KMS-11 (cell line): ENCODE measurements around the gene STIMATE.

ENCODE experiments used
- H2AFZ ChIP-seq: fragments of 200-600 bp; sonication (generic); 2 replicates; pipeline ENCODE4 v1.6.1; 2016; ENCODE audit warnings: antibody characterized with exemption, mixed run types, low read depth
- H3K27ac ChIP-seq: fragments of 200-600 bp; sonication (generic); 2 replicates; pipeline ENCODE4 v1.6.1; 2016; ENCODE audit warnings: mild to moderate bottlenecking, mixed run types
- H3K27me3 ChIP-seq: fragments of 200-600 bp; sonication (generic); 2 replicates; pipeline ENCODE4 v1.6.1; 2017; ENCODE audit warnings: mild to moderate bottlenecking, low read depth, mixed run types, moderate library complexity; ENCODE audit not compliant: insufficient read depth
- H3K36me3 ChIP-seq: fragments of 200-600 bp; sonication (generic); 2 replicates; pipeline ENCODE4 v1.6.1; 2017; ENCODE audit warnings: mild to moderate bottlenecking, mixed run types; ENCODE audit not compliant: insufficient read depth
- H3K4me1 ChIP-seq: fragments of 200-600 bp; sonication (generic); 2 replicates; pipeline ENCODE4 v1.6.1; 2016; ENCODE audit warnings: mild to moderate bottlenecking, low read depth, mixed run types; ENCODE audit not compliant: poor library complexity, severe bottlenecking
- H3K4me2 ChIP-seq: fragments of 200-600 bp; sonication (generic); 2 replicates; pipeline ENCODE4 v1.7.0; 2016; ENCODE audit warnings: mild to moderate bottlenecking, mixed run types
- H3K4me3 ChIP-seq: fragments of 200-600 bp; sonication (generic); IDR thresholded peaks from 2 replicates; pipeline ENCODE4 v1.6.1; 2017; ENCODE audit warnings: low read depth, low read length, mixed read lengths; ENCODE audit not compliant: insufficient read depth
- H3K79me2 ChIP-seq: fragments of 200-600 bp; sonication (generic); 2 replicates; pipeline ENCODE4 v1.6.1; 2016; ENCODE audit warnings: low read depth, mixed run types; ENCODE audit not compliant: insufficient read depth
- H3K9ac ChIP-seq: fragments of 200-600 bp; sonication (generic); 2 replicates; pipeline ENCODE4 v1.6.1; 2016; ENCODE audit warnings: mild to moderate bottlenecking, mixed run types
- H4K20me1 ChIP-seq: fragments of 200-600 bp; sonication (generic); 2 replicates; pipeline ENCODE4 v1.6.1; 2016; ENCODE audit warnings: mild to moderate bottlenecking, mixed run types; ENCODE audit not compliant: insufficient read depth
- CTCF ChIP-seq: fragments of 200-600 bp; sonication (generic); conservative IDR thresholded peaks from 2 replicates; pipeline ENCODE4 v1.6.1; 2017; ENCODE audit warnings: low read depth, mild to moderate bottlenecking, antibody characterized with exemption, low read length, moderate library complexity, mixed read lengths

Gene STIMATE

DNA sequence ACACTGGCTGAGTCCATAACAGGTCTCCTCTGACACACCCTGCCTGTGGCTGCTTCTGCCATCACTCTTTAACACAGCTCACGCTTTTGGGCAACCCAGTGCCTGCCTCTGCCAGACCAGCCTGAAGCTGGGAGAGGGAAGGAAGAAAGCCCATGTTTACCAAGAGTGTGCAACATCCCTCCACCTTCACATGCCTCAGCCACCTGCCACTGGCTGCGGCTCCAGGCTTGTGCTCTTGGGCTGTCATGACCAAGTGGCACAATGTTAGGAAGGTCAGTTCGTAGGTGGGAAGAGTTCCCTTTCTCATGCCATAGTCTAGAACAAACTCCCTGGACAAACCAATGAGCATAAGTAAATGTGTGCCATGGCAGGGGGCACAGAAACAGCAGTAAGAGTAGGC is 20.3 kb downstream of the STIMATE start:
- H3K9ac ChIP-seq, result no peak overlapping the region
- H4K20me1 ChIP-seq, result no peaks in the 10 kb centered on the region
- no peak overlapping the region for H3K4me3 ChIP-seq
- no peak overlapping the region for H3K4me2 ChIP-seq
- no peak overlapping the region for H3K27ac ChIP-seq
- TF ChIP-seq CTCF, result no peak
- no peaks in the 10 kb centered on the region for H3K4me1 ChIP-seq
- no peaks in the 10 kb centered on the region for H3K27me3 ChIP-seq
- H3K79me2 ChIP-seq, result no peaks in the 10 kb centered on the region
- H3K36me3 ChIP-seq, result no peaks in the 10 kb centered on the region
- no peak overlapping the region for H2AFZ ChIP-seq

DNA sequence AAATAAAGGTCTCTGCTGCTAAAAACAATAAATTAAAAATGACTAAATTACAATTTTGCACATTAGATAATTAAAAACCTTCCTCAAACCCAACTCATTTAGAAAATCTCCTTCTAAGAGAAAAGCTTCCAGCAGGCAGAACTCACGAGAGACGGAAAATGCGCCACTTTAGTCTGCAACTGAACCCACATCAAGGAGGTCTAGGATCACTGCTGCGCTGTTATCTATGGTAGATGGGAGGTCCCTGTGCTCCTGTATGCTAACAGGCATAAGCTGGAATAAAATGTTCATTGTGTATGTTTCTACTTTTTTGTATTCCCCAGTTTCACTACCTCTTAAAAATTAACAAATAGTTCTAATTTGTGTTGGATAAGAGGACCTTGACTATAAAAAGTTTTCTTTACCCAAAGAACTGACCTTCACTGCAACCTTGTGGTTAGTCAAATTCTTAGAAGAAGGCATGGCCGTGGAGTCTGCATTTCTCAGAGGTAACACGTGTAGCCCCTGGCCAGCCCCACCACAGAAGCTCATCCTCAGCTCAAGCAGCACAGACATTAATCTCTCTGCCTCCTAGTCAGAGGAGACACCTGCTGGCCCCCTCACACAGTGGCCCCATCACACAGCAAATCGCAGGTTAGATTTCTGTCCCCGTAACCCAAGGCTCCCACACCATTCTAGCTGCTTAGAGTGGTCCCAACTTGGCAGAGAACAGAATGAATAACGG is 22.3 kb downstream of the STIMATE start:
- no peaks in the 10 kb centered on the region for H3K79me2 ChIP-seq
- no peak overlapping the region for H3K9ac ChIP-seq
- H4K20me1 ChIP-seq, result no peaks in the 10 kb centered on the region
- H3K4me2 ChIP-seq, result no peak overlapping the region
- H3K27ac ChIP-seq, result no peak overlapping the region
- H3K36me3 ChIP-seq, result no peaks in the 10 kb centered on the region
- no peak for TF ChIP-seq CTCF
- no peak overlapping the region for H2AFZ ChIP-seq
- no peaks in the 10 kb centered on the region for H3K4me1 ChIP-seq
- no peak overlapping the region for H3K4me3 ChIP-seq
- H3K27me3 ChIP-seq, result no peaks in the 10 kb centered on the region

- Histone ChIP-seq H3K9ac (no peak overlapping the region), H3K27ac (no peak overlapping the region), H4K20me1 (no peaks in the 10 kb centered on the region)
These were observed 23.1 kb downstream of the STIMATE start for GRCh38 chr3:52874160-52874701.

GRCh38 chr3:52873433-52874159 is 23.8 kb downstream of the STIMATE start:
- H3K4me2 ChIP-seq, result no peak overlapping the region
- H3K4me1 ChIP-seq, result no peaks in the 10 kb centered on the region
- no peak overlapping the region for H3K4me3 ChIP-seq
- H3K79me2 ChIP-seq, result no peaks in the 10 kb centered on the region
- no peak overlapping the region for H3K9ac ChIP-seq
- no peak overlapping the region for H3K27ac ChIP-seq
- H3K27me3 ChIP-seq, result no peaks in the 10 kb centered on the region
- H3K36me3 ChIP-seq, result no peaks in the 10 kb centered on the region
- H2AFZ ChIP-seq, result no peak overlapping the region
- TF ChIP-seq CTCF, result no peak
- H4K20me1 ChIP-seq, result no peaks in the 10 kb centered on the region

More at GRCh38 chr3:52874160-52874701, 23.1 kb downstream of the STIMATE start:
- Histone ChIP-seq H3K36me3 (no peaks in the 10 kb centered on the region), H3K79me2 (no peaks in the 10 kb centered on the region), H2AFZ (no peak overlapping the region), H3K4me2 (no peak overlapping the region), H3K27me3 (no peaks in the 10 kb centered on the region), H3K4me1 (no peaks in the 10 kb centered on the region), H3K4me3 (no peak overlapping the region)
- no peak for TF ChIP-seq CTCF
